Endometrial microvascular endothelial cells (primary cell): ENCODE data around the gene HES5. TPM values are rescaled to one million over a fixed set of nuclear protein-coding genes. Genes with fewer than 3 reads are reported as not detected.

Experiments
- in situ Hi-C: cut with HindIII; loops from 2 replicates; pipeline ENCODE4 v1.10.0; 2017; ENCODE audit warnings: low sequenced_read_pairs, low pct_unique_long_range_greater_than_20kb; ENCODE audit errors: inconsistent ontology term
- total RNA-seq: library from RNA; depleted of rRNA; stranded (reverse); fragments of >200 nt; gene quantifications from one replicate; pipeline ENCODE4 v1.2.3, GENCODE V29; 2015; ENCODE audit errors: inconsistent ontology term

HES5 gene
- total RNA-seq, 1 donor from 2014 or later, result not detected

GRCh38 chr1:2506901-2507565, 23.0 kb downstream of the HES5 start:
- in situ Hi-C loops, result no loop called here

GRCh38 chr1:2506007-2506860, 23.8 kb downstream of the HES5 start:
- in situ Hi-C loops, result no loop called here

DNA sequence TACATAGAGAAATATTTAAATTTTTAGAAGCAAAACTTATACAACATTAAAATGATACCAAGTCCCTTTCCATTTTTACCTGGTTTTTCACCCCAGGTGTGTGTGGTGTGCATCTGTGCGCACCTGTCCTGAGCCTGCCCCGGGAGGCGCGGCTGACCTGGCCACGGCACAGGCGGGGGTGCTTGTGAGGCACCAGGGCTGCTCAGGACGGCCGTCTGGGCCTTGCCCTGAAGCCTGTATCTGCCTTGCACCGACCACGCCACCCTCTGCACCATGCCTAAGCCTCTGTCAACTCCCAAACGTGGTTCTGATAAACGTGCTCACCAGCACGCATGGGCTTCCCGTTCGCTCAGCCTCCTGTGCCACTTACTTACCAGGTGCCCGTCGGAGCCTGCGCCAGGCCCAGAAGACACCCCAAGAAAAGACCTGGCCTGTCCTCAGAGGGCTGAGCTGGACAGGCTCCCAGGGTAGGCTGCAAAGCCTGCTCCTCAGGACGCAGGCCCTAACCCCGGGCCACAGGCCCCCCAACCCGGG, 24.5 kb downstream of the HES5 start:
- in situ Hi-C loops, result no loop called here

DNA sequence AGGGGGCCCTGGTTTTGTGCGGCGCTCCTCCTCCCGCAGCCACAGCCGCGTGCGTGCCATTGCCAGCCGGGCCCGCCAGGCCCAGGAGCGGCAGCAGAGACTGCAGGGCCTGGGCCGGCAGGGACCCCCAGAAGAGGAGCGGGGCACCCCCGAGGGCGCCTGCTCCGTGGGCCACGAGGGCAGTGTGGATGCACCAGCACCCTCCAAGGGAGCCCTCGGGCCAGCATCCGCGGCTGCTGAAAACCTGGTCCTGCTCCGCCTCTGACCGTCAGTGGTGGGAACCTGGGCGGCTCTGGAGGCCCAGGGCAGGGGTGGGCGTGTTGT, 25.2 kb downstream of the HES5 start:
- in situ Hi-C loops, result no loop called here

GRCh38 chr1:2504225-2504948, 25.7 kb downstream of the HES5 start:
- in situ Hi-C loops, result no loop called here

DNA sequence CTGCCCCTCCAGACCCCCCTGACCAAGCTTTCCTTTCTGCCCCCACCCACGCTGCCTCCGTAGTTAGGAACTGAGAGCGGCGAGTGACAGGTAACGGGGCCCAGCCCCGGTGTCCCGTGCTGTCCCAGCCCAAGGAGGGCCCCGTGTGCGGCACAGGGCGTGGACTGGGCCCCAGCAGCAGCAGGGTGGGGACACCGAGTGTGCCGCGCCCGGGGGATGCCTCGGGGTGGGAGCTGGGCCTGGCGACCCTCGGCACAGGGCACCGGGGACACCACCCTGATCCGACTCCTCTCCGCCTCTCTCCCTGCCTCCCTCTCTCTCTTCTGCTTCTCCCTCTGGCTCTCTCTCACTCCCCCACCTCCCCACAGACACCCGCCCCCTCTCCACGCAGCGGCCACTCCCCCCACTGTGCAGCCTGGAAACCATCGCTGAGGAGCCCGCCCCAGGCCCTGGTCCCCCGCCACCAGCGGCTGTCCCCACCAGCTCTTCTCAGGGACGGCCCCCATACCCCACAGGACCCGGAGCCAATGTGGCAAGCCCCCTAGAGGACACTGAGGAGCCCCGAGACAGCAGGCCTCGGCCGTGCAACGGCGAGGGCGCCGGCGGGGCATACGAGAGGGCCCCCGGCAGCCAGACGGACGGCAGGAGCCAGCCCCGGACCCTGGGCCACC, 26.4 kb downstream of the HES5 start:
- in situ Hi-C loops, result no loop called here

DNA sequence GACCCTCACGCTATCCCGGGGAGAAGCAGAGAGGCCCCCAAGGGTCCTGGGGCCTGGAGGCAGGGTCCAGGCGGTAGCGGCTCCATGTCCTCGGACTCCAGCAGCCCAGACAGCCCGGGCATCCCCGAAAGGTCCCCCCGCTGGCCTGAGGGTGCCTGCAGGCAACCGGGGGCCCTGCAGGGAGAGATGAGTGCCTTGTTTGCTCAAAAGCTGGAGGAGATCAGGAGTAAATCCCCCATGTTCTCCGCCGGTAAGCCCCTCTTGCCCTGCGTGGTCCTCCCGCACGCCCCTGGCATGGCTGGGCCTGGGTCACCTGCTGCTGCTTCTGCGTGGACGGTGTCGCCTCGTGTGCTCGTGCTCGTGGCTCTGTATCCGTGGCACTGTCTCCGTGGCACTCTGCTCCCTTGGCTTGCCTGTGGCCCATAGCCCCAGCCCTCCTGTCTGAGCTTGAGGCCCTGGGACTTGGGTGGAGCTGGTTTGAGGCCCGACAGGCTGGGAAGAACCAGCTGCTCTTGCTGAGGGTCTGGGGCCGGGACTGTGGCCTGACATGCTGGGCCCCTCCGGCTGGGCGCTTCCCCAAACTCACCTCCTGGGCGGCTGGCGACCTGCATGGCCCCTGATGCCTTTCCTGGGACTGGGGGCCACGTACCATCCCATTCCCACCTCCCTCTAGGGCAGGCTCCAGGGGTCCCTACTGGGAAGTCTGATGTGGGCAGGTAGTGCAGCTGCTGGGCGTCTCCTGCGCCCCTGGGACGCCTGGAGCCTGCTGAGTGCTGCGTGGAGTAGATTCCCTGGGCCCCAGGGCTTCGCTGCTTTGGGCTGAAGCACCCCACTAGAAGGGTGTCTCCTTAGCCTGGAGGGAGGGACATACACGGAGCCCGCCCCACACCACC, 27.2 kb downstream of the HES5 start:
- in situ Hi-C loops, result no loop called here

DNA sequence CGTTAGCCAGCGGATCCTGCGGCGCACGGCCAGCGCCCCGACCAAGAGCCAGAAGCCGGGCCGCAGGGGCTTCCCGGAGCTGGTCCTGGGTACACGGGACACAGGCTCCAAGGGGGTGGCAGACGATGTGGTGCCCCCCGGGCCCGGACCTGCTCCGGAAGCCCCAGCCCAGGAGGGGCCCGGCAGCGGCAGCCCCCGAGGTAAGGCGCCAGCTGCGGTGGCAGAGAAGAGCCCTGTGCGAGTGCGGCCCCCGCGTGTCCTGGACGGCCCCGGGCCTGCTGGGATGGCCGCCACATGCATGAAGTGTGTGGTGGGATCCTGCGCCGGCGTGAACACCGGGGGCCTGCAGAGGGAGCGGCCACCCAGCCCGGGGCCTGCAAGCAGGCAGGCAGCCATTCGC, 27.9 kb downstream of the HES5 start:
- in situ Hi-C loops, result no loop called here

DNA sequence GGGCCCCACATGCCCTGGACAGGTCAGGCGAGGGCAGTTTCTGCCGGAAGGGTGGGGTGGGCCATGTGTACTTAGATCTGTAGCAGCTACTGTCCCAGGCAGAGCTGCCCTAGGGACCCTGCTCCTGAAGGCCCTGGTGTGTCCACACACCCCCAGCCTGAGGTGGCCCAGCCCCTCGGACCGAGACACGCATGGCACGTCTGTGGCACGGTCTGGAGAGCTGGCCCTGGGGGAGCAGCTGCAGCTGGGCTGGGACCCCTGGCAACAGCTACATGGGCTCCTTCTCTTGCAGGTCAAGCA, 28.3 kb downstream of the HES5 start:
- in situ Hi-C loops, result no loop called here

GRCh38 chr1:2501041-2501819, 28.8 kb downstream of the HES5 start:
- in situ Hi-C loops, result no loop called here

DNA sequence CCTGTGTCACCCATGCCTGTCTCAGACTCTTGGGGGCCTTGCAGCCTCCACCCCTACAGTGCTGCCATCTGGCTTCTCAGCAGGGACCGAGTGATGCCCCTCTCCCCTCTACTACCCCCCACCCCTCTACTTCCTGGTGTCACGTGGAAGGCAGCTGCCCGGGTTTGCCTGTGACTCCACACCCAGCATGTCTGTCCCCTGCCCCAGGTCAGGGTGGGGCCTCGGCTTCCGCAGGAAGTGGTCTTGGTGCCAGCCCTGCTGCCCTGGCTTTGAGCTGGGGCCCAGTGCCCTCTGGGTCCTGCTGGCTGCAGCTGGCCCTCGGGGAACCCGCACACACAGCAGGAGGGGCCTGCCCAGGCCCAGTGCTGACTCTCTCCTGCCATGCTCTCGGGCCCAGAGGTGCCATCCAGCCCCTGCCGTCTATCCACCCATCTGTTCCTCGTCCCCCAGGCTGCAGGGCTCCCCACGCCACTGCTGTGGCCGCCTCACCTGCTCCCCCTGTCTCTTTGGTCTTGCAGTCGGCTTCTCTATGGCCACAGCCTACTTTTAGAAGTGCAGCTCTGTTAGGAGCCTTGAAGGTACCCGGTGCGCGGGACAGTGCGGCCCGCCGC, 30.0 kb downstream of the HES5 start:
- in situ Hi-C loops, result no loop called here

GRCh38 chr1:2499260-2499659, 30.8 kb downstream of the HES5 start:
- in situ Hi-C loops, result no loop called here

DNA sequence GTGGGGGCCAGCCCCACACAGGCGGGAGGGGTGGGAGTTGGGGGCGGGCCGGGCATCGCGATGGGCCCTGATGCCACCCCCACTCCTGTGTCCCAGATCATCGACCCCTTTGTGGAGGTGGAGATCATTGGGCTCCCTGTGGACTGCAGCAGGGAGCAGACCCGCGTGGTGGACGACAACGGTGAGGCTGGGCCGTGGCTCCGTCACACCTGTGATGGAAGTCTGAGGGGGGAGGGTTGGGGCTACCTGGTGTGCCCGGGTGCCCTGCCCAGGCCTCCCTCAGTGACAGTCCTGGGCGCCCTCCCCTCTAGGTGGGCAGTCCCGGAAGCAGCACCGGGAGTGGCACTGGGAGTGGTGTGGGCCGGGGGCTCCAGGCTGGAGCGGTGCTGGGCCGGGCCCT, 31.4 kb downstream of the HES5 start:
- in situ Hi-C loops, result no loop called here

GRCh38 chr1:2497891-2498290, 32.2 kb downstream of the HES5 start:
- in situ Hi-C loops, result no loop called here

GRCh38 chr1:2496746-2497145, 33.3 kb downstream of the HES5 start:
- in situ Hi-C loops, result no loop called here

DNA sequence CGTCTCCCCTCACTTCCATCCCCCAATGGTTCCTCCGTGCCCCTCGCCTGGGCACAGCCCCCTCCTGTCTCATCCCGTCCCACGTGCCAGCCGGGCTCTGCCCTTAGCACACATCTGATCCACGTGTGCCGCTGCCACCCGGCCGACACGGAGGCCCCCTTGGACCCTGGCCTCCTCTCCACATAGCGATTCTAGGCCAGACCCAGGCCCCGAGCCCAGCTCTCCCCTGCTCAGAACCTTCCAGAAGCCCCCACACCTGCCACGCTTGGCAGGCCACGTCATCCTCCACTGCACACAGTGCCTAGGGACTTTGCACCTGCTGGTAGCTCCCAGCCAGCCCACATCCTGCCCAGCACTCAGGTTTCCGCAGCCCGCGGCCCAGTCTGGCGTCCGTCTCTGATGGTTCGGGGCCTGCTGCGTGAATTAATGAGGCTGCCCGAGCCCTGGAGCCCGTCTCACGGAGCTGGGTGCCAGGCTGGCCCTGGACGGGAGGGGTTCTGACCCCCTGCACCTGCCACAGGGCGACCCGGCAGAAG, 33.9 kb downstream of the HES5 start:
- in situ Hi-C loops, result no loop called here

DNA sequence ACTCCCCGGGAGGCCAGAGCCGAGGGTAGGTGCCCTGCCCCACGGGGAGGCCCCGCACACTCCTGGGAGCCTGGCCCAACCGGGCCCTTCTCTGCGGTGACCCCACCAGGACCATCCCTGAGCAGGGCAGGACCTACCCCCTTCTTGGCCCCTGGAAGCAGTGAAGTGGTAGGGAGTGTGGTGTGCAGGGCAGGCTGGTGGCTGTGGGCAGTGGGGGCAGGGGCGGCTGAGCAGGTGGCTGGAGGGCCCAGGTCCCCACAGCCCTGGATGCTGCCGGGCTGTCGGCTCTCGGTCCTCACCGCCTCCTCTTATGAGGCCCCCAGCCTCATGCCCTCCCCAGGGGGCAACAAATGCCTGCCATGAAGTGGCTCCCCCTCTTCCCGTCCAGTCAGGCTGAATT, 34.5 kb downstream of the HES5 start:
- in situ Hi-C loops, result no loop called here
